A673 (cell line): ENCODE measurements around the gene PDZD8. TPM values are rescaled to one million over a fixed set of nuclear protein-coding genes. Genes with fewer than 3 reads are reported as not detected.

ENCODE experiments used
- BruUV-seq: library from RNA; stranded (reverse); fragments of 400-500 nt; replicated peaks from 2 replicates; lab custom pipeline; 2021; lab: Mats Ljungman, UMichigan
- CTCF ChIA-PET: fragments of 300-600 bp; sonication (Branson Sonifier 250); formaldehyde crosslinking; loops from one replicate; lab custom pipeline; 2022; ENCODE audit warnings: antibody characterized with exemption; lab: Charles Lee
- POLR2A ChIA-PET: fragments of 300-600 bp; sonication (Branson Sonifier 250); formaldehyde crosslinking; loops from one replicate; lab custom pipeline; 2022; ENCODE audit warnings: antibody characterized with exemption; ENCODE audit not compliant: low non-redundant PET; lab: Charles Lee
- DNase-seq: peaks from one replicate; pipeline ENCODE4 v3.0.0-alpha.2; 2015; ENCODE audit warnings: low spot score
- H3K27ac ChIP-seq: fragments of 200-600 bp; sonication (generic); 2 replicates; pipeline ENCODE4 v1.5.1; 2016; ENCODE audit warnings: mixed run types, low read depth, mild to moderate bottlenecking, mixed read lengths, antibody characterized with exemption, low read length; ENCODE audit not compliant: poor library complexity, severe bottlenecking
- H3K27me3 ChIP-seq: fragments of 200-600 bp; sonication (generic); replicated peaks from 2 replicates; pipeline ENCODE4 v1.6.1; 2017; ENCODE audit warnings: mixed run types, low read depth, mild to moderate bottlenecking, mixed read lengths, antibody characterized with exemption, low read length; ENCODE audit not compliant: insufficient read depth, poor library complexity
- H3K36me3 ChIP-seq: fragments of 200-600 bp; sonication (generic); 2 replicates; pipeline ENCODE4 v1.6.1; 2016; ENCODE audit warnings: mixed run types, mild to moderate bottlenecking, mixed read lengths, antibody characterized with exemption, low read length; ENCODE audit not compliant: insufficient read depth, poor library complexity, severe bottlenecking
- H3K4me1 ChIP-seq: fragments of 200-600 bp; sonication (generic); 2 replicates; pipeline ENCODE4 v1.6.1; 2017; ENCODE audit warnings: mixed run types, mild to moderate bottlenecking, mixed read lengths, antibody characterized with exemption, low read length; ENCODE audit not compliant: insufficient read depth, poor library complexity, severe bottlenecking
- H3K4me3 ChIP-seq: fragments of 200-600 bp; sonication (generic); 2 replicates; pipeline ENCODE4 v1.5.1; 2016; ENCODE audit warnings: low read depth, mixed run types, mild to moderate bottlenecking, mixed read lengths, low read length; ENCODE audit not compliant: poor library complexity, severe bottlenecking
- H3K9me3 ChIP-seq: fragments of 200-600 bp; sonication (generic); 2 replicates; pipeline ENCODE4 v1.6.1; 2016; ENCODE audit warnings: mixed run types, low read depth, mild to moderate bottlenecking, mixed read lengths, antibody characterized with exemption, low read length; ENCODE audit not compliant: poor library complexity, severe bottlenecking
- CTCF ChIP-seq: fragments of 300-800, 200-600 bp; sonication (generic); conservative IDR thresholded peaks from 2 replicates; pipeline ENCODE4 v1.5.1; 2017; ENCODE audit warnings: low read depth, mild to moderate bottlenecking, antibody characterized with exemption, low read length, moderate library complexity, mixed read lengths
- EZH2 ChIP-seq: fragments of 200-600 bp; sonication (generic); IDR thresholded peaks from 2 replicates; pipeline ENCODE4 v1.6.1; 2017; ENCODE audit warnings: borderline replicate concordance, low read depth, mild to moderate bottlenecking, mixed read lengths, antibody characterized with exemption, low read length; ENCODE audit not compliant: poor library complexity, severe bottlenecking
- intact Hi-C: fragments of 100-400 bp; cut with micrococcal nuclease; formaldehyde crosslinking; loops from one replicate; pipeline ENCODE4 v1.10.0; 2022; ENCODE audit not compliant: unreplicated experiment
- total RNA-seq: library from RNA; stranded (reverse); gene quantifications from 2 replicates; pipeline ENCODE4 v1.2.3, GENCODE V29; 2021

Gene PDZD8
- total RNA-seq, 1 experiment from 2014 or later, result 29.5 TPM

- intact Hi-C loops, result no loop called here
These were observed 35.7 kb downstream of the PDZD8 start for GRCh38 chr10:117339578-117339977.

GRCh38 chr10:117334926-117335325 lies 40.3 kb downstream of the PDZD8 start:
- no peak for DNase-seq
- Histone ChIP-seq H3K36me3 (no peaks in the 10 kb centered on the region), H3K4me3 (no peak overlapping the region), H3K9me3 (no peaks in the 10 kb centered on the region), H3K27ac (no peak overlapping the region), H3K27me3 (no peaks in the 10 kb centered on the region), H3K4me1 (no peaks in the 10 kb centered on the region)
- intact Hi-C loops, result no loop called here
- ChIA-PET CTCF (no interaction called here), POLR2A (no interaction called here)
- TF ChIP-seq EZH2 (no peak), CTCF (no peak)
- BruUV-seq, result no TSS peak

More at GRCh38 chr10:117339578-117339977, 35.7 kb downstream of the PDZD8 start:
- peaks cover 15% of the 10 kb centered on the region for H3K4me1 ChIP-seq
- POLR2A ChIA-PET, result no interaction called here
- no peaks in the 10 kb centered on the region for H3K27me3 ChIP-seq
- H3K27ac ChIP-seq, result no peak overlapping the region
- DNase-seq, result no peak
- no TSS peak for BruUV-seq
- no peaks in the 10 kb centered on the region for H3K36me3 ChIP-seq
- H3K9me3 ChIP-seq, result no peaks in the 10 kb centered on the region
- no peak overlapping the region for H3K4me3 ChIP-seq
- CTCF ChIA-PET, result no interaction called here
- TF ChIP-seq CTCF, result no peak
- TF ChIP-seq EZH2, result no peak

- no TSS peak for BruUV-seq
- no peak for DNase-seq
- Histone ChIP-seq H3K27me3 (no peaks in the 10 kb centered on the region), H3K4me3 (no peak overlapping the region), H3K4me1 (no peaks in the 10 kb centered on the region), H3K9me3 (no peaks in the 10 kb centered on the region), H3K36me3 (no peaks in the 10 kb centered on the region), H3K27ac (no peak overlapping the region)
- POLR2A ChIA-PET, result interaction anchor here (0.6 kb wide), 1 partner anchor 572 kb away, joined by 10 read pairs; no protein-coding TSS in a partner anchor
- intact Hi-C loops, result no loop called here
- CTCF ChIA-PET, result no interaction called here
- TF ChIP-seq CTCF (no peak), EZH2 (no peak)
These were observed 41.2 kb downstream of the PDZD8 start for GRCh38 chr10:117334066-117334465.
